IgD-negative memory B cell (primary cell): ENCODE data around the gene RFK. TPM values are rescaled to one million over a fixed set of nuclear protein-coding genes. Genes with fewer than 3 reads are reported as not detected.

Experiments used
- H3K27ac Mint-ChIP-seq, 3 donors: one replicate each; pipeline ENCODE4 v1.8.0; 2020 to 2022; ENCODE audit warnings: mild to moderate bottlenecking in 3 of 3, mixed read lengths in 3 of 3, moderate library complexity in 1 of 3
- H3K27me3 Mint-ChIP-seq: one replicate; pipeline ENCODE4 v1.8.0; 2021; ENCODE audit warnings: mixed read lengths
- H3K36me3 Mint-ChIP-seq: one replicate; pipeline ENCODE4 v1.8.0; 2020; ENCODE audit warnings: mild to moderate bottlenecking, mixed read lengths
- H3K4me1 Mint-ChIP-seq, 3 donors: one replicate each; pipeline ENCODE4 v1.8.0; 2020 to 2022; ENCODE audit warnings: mixed read lengths in 3 of 3, mild to moderate bottlenecking in 1 of 3
- H3K4me3 Mint-ChIP-seq, 4 donors: one replicate each; pipeline ENCODE4 v1.8.0; 2020 to 2022; ENCODE audit warnings: mild to moderate bottlenecking in 4 of 4, mixed read lengths in 4 of 4, moderate library complexity in 3 of 4
- H3K9me3 Mint-ChIP-seq, 3 donors: one replicate each; pipeline ENCODE4 v1.8.0; 2020 to 2021; ENCODE audit warnings: mixed read lengths in 3 of 3, mild to moderate bottlenecking in 1 of 3
- polyA plus RNA-seq: library from polyadenylated mRNA; unstranded; fragments of 300-500 nt; fragmentation: Illumina TruSeq; gene quantifications from one replicate; pipeline ENCODE4 v1.2.3, GENCODE V29; 2021

RFK gene
- polyA plus RNA-seq, 1 donor from 2014 or later: 18.6 TPM

GRCh38 chr9:76396597-76396996, 2.4 kb upstream of the RFK start:
- H3K27ac Mint-ChIP-seq: no peak overlapping the region
- H3K27me3 Mint-ChIP-seq: no peaks in the 10 kb centered on the region
- peaks cover 8 to 17% (median 16%) of the 10 kb centered on the region in 3 donors for H3K4me1 Mint-ChIP-seq
- no peak overlapping the region for H3K4me3 Mint-ChIP-seq
- no peaks in the 10 kb centered on the region for H3K36me3 Mint-ChIP-seq
- no peaks in the 10 kb centered on the region for H3K9me3 Mint-ChIP-seq

GRCh38 chr9:76396144-76396543, 1.9 kb upstream of the RFK start:
- Mint-ChIP-seq H3K27me3 (no peaks in the 10 kb centered on the region), H3K9me3 (no peaks in the 10 kb centered on the region), H3K27ac (no peak overlapping the region), H3K36me3 (no peaks in the 10 kb centered on the region), H3K4me3 (peak overlapping the region in 2 of 4 donors; percentile 17 to 95), H3K4me1 (peaks cover 8 to 17% (median 16%) of the 10 kb centered on the region in 3 donors)

GRCh38 chr9:76395381-76395780, 1.2 kb upstream of the RFK start:
- H3K27me3 Mint-ChIP-seq: no peaks in the 10 kb centered on the region
- H3K27ac Mint-ChIP-seq: peak overlapping the region in 1 of 3 donors; percentile 98
- H3K4me1 Mint-ChIP-seq: peaks cover 9 to 20% (median 16%) of the 10 kb centered on the region in 3 donors
- no peaks in the 10 kb centered on the region for H3K36me3 Mint-ChIP-seq
- no peaks in the 10 kb centered on the region for H3K9me3 Mint-ChIP-seq
- H3K4me3 Mint-ChIP-seq: peak overlapping the region; percentile 60 to 95 (median 64)

GRCh38 chr9:76394960-76395252, 680 bp upstream of the RFK start:
- H3K4me1 Mint-ChIP-seq: peaks cover 9 to 20% (median 16%) of the 10 kb centered on the region in 3 donors
- no peaks in the 10 kb centered on the region for H3K27me3 Mint-ChIP-seq
- peak overlapping the region; percentile 95 to 98 (median 98) for H3K27ac Mint-ChIP-seq
- no peaks in the 10 kb centered on the region for H3K9me3 Mint-ChIP-seq
- no peaks in the 10 kb centered on the region for H3K36me3 Mint-ChIP-seq
- peak overlapping the region; percentile 95 to 99 (median 98) for H3K4me3 Mint-ChIP-seq

GRCh38 chr9:76390656-76391055, 3.6 kb downstream of the RFK start:
- H3K4me3 Mint-ChIP-seq: peak overlapping the region in 1 of 4 donors; percentile 55
- H3K9me3 Mint-ChIP-seq: no peaks in the 10 kb centered on the region
- no peak overlapping the region for H3K27ac Mint-ChIP-seq
- H3K36me3 Mint-ChIP-seq: no peaks in the 10 kb centered on the region
- H3K4me1 Mint-ChIP-seq: peaks cover 9 to 21% (median 16%) of the 10 kb centered on the region in 3 donors
- H3K27me3 Mint-ChIP-seq: no peaks in the 10 kb centered on the region

GRCh38 chr9:76379494-76379893, 14.7 kb downstream of the RFK start:
- Mint-ChIP-seq H3K36me3 (peaks cover 6% of the 10 kb centered on the region), H3K4me1 (no peaks in the 10 kb centered on the region), H3K27me3 (no peaks in the 10 kb centered on the region), H3K9me3 (no peaks in the 10 kb centered on the region), H3K27ac (no peak overlapping the region), H3K4me3 (no peak overlapping the region)

- no peak overlapping the region for H3K4me3 Mint-ChIP-seq
- H3K27ac Mint-ChIP-seq: no peak overlapping the region
- H3K4me1 Mint-ChIP-seq: no peaks in the 10 kb centered on the region
- H3K9me3 Mint-ChIP-seq: no peaks in the 10 kb centered on the region
- H3K27me3 Mint-ChIP-seq: no peaks in the 10 kb centered on the region
- peaks cover 4% of the 10 kb centered on the region for H3K36me3 Mint-ChIP-seq
Measured at GRCh38 chr9:76378367-76379073, 15.7 kb downstream of the RFK start.

GRCh38 chr9:76377791-76378190, 16.4 kb downstream of the RFK start:
- Mint-ChIP-seq H3K27me3 (no peaks in the 10 kb centered on the region), H3K4me3 (no peak overlapping the region), H3K27ac (no peak overlapping the region), H3K36me3 (no peaks in the 10 kb centered on the region), H3K9me3 (no peaks in the 10 kb centered on the region), H3K4me1 (no peaks in the 10 kb centered on the region)

GRCh38 chr9:76374783-76375559, 19.3 kb downstream of the RFK start:
- no peaks in the 10 kb centered on the region for H3K36me3 Mint-ChIP-seq
- H3K9me3 Mint-ChIP-seq: no peaks in the 10 kb centered on the region
- no peaks in the 10 kb centered on the region for H3K27me3 Mint-ChIP-seq
- H3K4me1 Mint-ChIP-seq: no peaks in the 10 kb centered on the region
- no peak overlapping the region for H3K4me3 Mint-ChIP-seq
- H3K27ac Mint-ChIP-seq: no peak overlapping the region

- H3K27me3 Mint-ChIP-seq: no peaks in the 10 kb centered on the region
- H3K36me3 Mint-ChIP-seq: no peaks in the 10 kb centered on the region
- H3K4me1 Mint-ChIP-seq: no peaks in the 10 kb centered on the region
- H3K27ac Mint-ChIP-seq: no peak overlapping the region
- H3K9me3 Mint-ChIP-seq: no peaks in the 10 kb centered on the region
- H3K4me3 Mint-ChIP-seq: no peak overlapping the region
Measured at GRCh38 chr9:76373784-76374474, 20.3 kb downstream of the RFK start.

- Mint-ChIP-seq H3K36me3 (no peaks in the 10 kb centered on the region), H3K4me1 (no peaks in the 10 kb centered on the region), H3K4me3 (no peak overlapping the region), H3K9me3 (no peaks in the 10 kb centered on the region), H3K27ac (no peak overlapping the region), H3K27me3 (no peaks in the 10 kb centered on the region)
Measured at GRCh38 chr9:76373173-76373783, 20.9 kb downstream of the RFK start.

GRCh38 chr9:76372336-76372735, 21.9 kb downstream of the RFK start:
- Mint-ChIP-seq H3K9me3 (no peaks in the 10 kb centered on the region), H3K27ac (no peak overlapping the region), H3K27me3 (peaks cover 2% of the 10 kb centered on the region), H3K4me3 (no peak overlapping the region), H3K36me3 (peaks cover 3% of the 10 kb centered on the region), H3K4me1 (no peaks in the 10 kb centered on the region)

- no peaks in the 10 kb centered on the region for H3K4me1 Mint-ChIP-seq
- H3K27me3 Mint-ChIP-seq: peaks cover 2% of the 10 kb centered on the region
- no peak overlapping the region for H3K4me3 Mint-ChIP-seq
- H3K9me3 Mint-ChIP-seq: no peaks in the 10 kb centered on the region
- no peak overlapping the region for H3K27ac Mint-ChIP-seq
- H3K36me3 Mint-ChIP-seq: peaks cover 3% of the 10 kb centered on the region
Measured at GRCh38 chr9:76371901-76372300, 22.3 kb downstream of the RFK start.

GRCh38 chr9:76370396-76371023, 23.7 kb downstream of the RFK start:
- H3K27ac Mint-ChIP-seq: no peak overlapping the region
- H3K27me3 Mint-ChIP-seq: peaks cover 2% of the 10 kb centered on the region
- H3K36me3 Mint-ChIP-seq: peaks cover 3% of the 10 kb centered on the region
- H3K4me1 Mint-ChIP-seq: peaks cover 0 to 2% (median 0%) of the 10 kb centered on the region in 3 donors
- no peaks in the 10 kb centered on the region for H3K9me3 Mint-ChIP-seq
- H3K4me3 Mint-ChIP-seq: no peak overlapping the region

- Mint-ChIP-seq H3K27me3 (peaks cover 2% of the 10 kb centered on the region), H3K4me1 (peaks cover 0 to 2% (median 0%) of the 10 kb centered on the region in 3 donors), H3K36me3 (peaks cover 3% of the 10 kb centered on the region), H3K27ac (no peak overlapping the region), H3K4me3 (no peak overlapping the region), H3K9me3 (no peaks in the 10 kb centered on the region)
Measured at GRCh38 chr9:76369583-76369982, 24.6 kb downstream of the RFK start.
